ENCODE results near the gene ACIN1. TPM values are rescaled to one million over a fixed set of nuclear protein-coding genes. Genes with fewer than 3 reads are reported as not detected.
A peak's percentile ranks its signal among the peaks of the same experiment; 100 is the strongest.

The ACIN1 gene
- total and polyA plus RNA-seq, 9 of the 15 experiments (the other 6 are each of a cell fraction or from before 2014, with no cell fraction given), result 5.0 to 196 (median 129) TPM

GRCh38 chr14:23095196-23096108, 516 bp upstream of the ACIN1 start, which contains the start of gene C14orf119:
TSS of gene C14orf119 (plus strand) at chr14:23095505. CDS start at chr14:23097659, 2,154 bp downstream.
- Histone ChIP-seq H2AFZ (ENCODE audit: low read depth, low read length) (peak within 1 kb of the TSS; percentile 100), H3K9me1 (ENCODE audit: control insufficient read depth, insufficient read depth, low read length) (no peaks in the 10 kb centered on the region), H3K27ac (ENCODE audit: extremely low read depth, low read depth, low read length) (peak within 1 kb of the TSS; percentile 98), H3K9ac (ENCODE audit: insufficient read depth in 1 of 2, low read depth in 2 of 2, low read length in 2 of 2) (peak within 1 kb of the TSS; percentile 98 to 100), H3K36me3 (ENCODE audit: control insufficient read depth, insufficient read depth, low read length) (peaks cover 57% of the 10 kb centered on the region), H4K20me1 (replicated peaks; ENCODE audit: control insufficient read depth, insufficient read depth, low read length) (peaks cover 16% of the 10 kb centered on the region), H3K4me2 (ENCODE audit: insufficient read depth, low read length) (peak within 1 kb of the TSS; percentile 90), H3K9me3 (replicated peaks; ENCODE audit: control insufficient read depth, insufficient read depth, low read depth, low read length) (no peaks in the 10 kb centered on the region), H3K4me3 (peak within 1 kb of the TSS; percentile 83), H3K4me1 (replicated peaks in 1 of 2; ENCODE audit: control insufficient read depth in 2 of 2, insufficient read depth in 2 of 2, low read length in 2 of 2) (peaks cover 8 to 29% of the 10 kb centered on the region in 2 experiments; a peak in 4 of 5 replicates), H3K79me2 (ENCODE audit: control insufficient read depth, insufficient read depth, low read length) (peaks cover 76% of the 10 kb centered on the region), H3K27me3 (ENCODE audit: control insufficient read depth in 2 of 2, insufficient read depth in 2 of 2, low read length in 2 of 2) (no peaks in the 10 kb centered on the region)
- DNase-seq (ENCODE audit: extremely low read depth in 1 of 4, low spot score in 3 of 4), result peak; percentile 88 to 99 (median 96)
- in situ Hi-C loops (cut with MboI), result no loop called here
- intact Hi-C loops (cut with micrococcal nuclease), result loop anchor here (2.0 kb wide), 1 partner anchor 17 kb away; no protein-coding TSS in a partner anchor
- FAIRE-seq, result peak; percentile 98
- whole genome bisulfite sequencing (ENCODE audit: insufficient coverage, low coverage, missing lambda C conversion rate), result under 1% methylated on average over 46 of the region's 46 CpGs
- peak; percentile 91 for ATAC-seq
- TSS peak; percentile 73 for BruUV-seq (replicated peaks)
- ChIA-PET POLR2A (interaction anchor here (0.6 to 3.0 kb wide), 34 partner anchors 9 to 449 kb away, joined by 3 to 34 read pairs (median 4); partner anchors contain the start of genes CIROP, HAUS4, HOMEZ and IL25), CTCF (ENCODE audit: low intra/inter-chr PET ratio) (interaction anchor here (1.3 kb wide), 1 partner anchor 18 kb away, joined by 5 read pairs; no protein-coding TSS in a partner anchor)
- TF ChIP-seq NR2F6 (CRISPR knock-in tag; IDR thresholded peaks at IDR 0.05), result no peak
- no peak for TF ChIP-seq SMARCB1 (IDR thresholded peaks at IDR 0.05; ENCODE audit: insufficient read length, low read depth)
- no peak for TF ChIP-seq ZBED1 (IDR thresholded peaks at IDR 0.05)
- no peak for TF ChIP-seq ZNF57 (CRISPR knock-in tag; IDR thresholded peaks at IDR 0.05)
- no peak for TF ChIP-seq KAT7 (CRISPR knock-in tag; IDR thresholded peaks at IDR 0.05; ENCODE audit: borderline replicate concordance)
- TF ChIP-seq RNF2 (IDR thresholded peaks at IDR 0.05), result no peak
- TF ChIP-seq TCF3 (CRISPR knock-in tag; IDR thresholded peaks at IDR 0.05), result peak; percentile 19; the same call in 1 of the 2 replicates
- TF ChIP-seq EGR1 (conservative IDR thresholded peaks at IDR 0.05), result peak; percentile 96
- no peak for TF ChIP-seq SNIP1 (IDR thresholded peaks at IDR 0.05; ENCODE audit: low read depth)
- TF ChIP-seq KLF16 (IDR thresholded peaks at IDR 0.05), result peak; percentile 12; the same call in 1 of the 2 replicates
- TF ChIP-seq, protein P1, sequence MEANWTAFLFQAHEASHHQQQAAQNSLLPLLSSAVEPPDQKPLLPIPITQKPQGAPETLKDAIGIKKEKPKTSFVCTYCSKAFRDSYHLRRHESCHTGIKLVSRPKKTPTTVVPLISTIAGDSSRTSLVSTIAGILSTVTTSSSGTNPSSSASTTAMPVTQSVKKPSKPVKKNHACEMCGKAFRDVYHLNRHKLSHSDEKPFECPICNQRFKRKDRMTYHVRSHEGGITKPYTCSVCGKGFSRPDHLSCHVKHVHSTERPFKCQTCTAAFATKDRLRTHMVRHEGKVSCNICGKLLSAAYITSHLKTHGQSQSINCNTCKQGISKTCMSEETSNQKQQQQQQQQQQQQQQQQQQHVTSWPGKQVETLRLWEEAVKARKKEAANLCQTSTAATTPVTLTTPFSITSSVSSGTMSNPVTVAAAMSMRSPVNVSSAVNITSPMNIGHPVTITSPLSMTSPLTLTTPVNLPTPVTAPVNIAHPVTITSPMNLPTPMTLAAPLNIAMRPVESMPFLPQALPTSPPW (CRISPR knock-in tag; IDR thresholded peaks at IDR 0.05), result peak; percentile 89
- no peak for TF ChIP-seq CREB1 (IDR thresholded peaks at IDR 0.05)
- no peak for TF ChIP-seq CREB1 (CRISPR knock-in tag; IDR thresholded peaks at IDR 0.05)
- TF ChIP-seq RFX5 (IDR thresholded peaks at IDR 0.05; ENCODE audit: low read depth, low read length), result no peak
- no peak for TF ChIP-seq RAD21 (CRISPR knock-in tag; conservative IDR thresholded peaks at IDR 0.05 in 1 of 2, IDR thresholded peaks at IDR 0.05 in 1 of 2)
- TF ChIP-seq, protein P2, sequence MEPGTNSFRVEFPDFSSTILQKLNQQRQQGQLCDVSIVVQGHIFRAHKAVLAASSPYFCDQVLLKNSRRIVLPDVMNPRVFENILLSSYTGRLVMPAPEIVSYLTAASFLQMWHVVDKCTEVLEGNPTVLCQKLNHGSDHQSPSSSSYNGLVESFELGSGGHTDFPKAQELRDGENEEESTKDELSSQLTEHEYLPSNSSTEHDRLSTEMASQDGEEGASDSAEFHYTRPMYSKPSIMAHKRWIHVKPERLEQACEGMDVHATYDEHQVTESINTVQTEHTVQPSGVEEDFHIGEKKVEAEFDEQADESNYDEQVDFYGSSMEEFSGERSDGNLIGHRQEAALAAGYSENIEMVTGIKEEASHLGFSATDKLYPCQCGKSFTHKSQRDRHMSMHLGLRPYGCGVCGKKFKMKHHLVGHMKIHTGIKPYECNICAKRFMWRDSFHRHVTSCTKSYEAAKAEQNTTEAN (CRISPR knock-in tag; IDR thresholded peaks at IDR 0.05), result no peak
- TF ChIP-seq LARP7 (IDR thresholded peaks at IDR 0.05), result no peak
- no peak for TF ChIP-seq WHSC1 (IDR thresholded peaks at IDR 0.05; ENCODE audit: low read length)
- no peak for TF ChIP-seq PHB2 (IDR thresholded peaks at IDR 0.05; ENCODE audit: low read depth)
- no peak for TF ChIP-seq ZNF282 (CRISPR knock-in tag; IDR thresholded peaks at IDR 0.05)

All from K562 (cell line).